Uterine smooth muscle cell (primary cell): ENCODE data around the gene ROPN1B. TPM values are rescaled to one million over a fixed set of nuclear protein-coding genes. Genes with fewer than 3 reads are reported as not detected.

Experiments used
- total RNA-seq: library from RNA; depleted of rRNA; stranded (reverse); fragments of >200 nt; gene quantifications from 2 replicates; pipeline ENCODE4 v1.2.3, GENCODE V29; 2014

ROPN1B gene
- total RNA-seq, result not detected in 2 replicates

DNA sequence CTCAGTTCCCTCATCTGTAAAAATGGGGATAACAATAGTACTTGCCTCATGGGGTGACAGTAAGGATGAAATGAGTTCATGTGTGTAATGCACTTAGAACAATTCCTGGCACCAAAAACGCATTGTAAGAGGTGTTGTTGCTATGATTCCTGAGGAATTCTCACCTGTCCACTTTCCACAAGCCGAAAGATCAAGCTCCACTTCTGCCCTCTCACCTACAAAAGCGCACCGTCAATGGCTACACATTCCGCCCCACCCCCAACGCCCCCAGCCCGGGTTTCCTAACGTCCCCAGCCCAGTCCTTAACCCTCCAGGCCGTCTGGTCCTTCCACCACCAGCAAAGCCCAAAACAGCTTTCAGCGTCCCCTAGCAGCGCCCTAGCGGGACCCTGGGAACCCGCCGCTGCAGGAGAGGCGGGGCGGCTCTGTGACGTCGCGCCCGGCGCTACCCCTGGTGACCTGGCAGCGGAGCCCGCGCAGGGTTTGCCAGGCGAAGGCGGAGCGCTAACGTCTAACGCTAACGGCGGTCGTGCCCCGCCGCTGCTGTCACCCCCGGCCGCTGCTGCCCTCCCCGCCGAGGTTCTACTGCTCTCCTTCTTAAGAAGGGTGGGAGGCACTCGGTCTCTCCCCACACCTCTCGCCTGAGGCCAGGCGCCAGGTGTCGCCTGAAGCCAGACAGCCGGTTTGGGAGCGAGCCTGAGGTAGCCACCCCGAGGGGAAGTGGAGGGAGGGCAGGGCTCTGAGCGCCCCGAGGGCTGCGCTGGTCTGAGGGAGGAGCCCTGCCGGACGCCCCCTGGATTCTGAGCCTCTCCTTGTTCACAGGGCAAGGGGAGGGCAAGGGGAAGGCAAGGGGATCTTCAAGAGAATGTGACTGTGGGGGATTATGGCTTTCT is at the start of gene ROPN1B:
Gene ROPN1B (plus strand): TSS at position 478 of the 892 bp plus-strand sequence. CDS start 2,877 bp downstream, outside the sequence.

Other genes starting within 250 kb of the ROPN1B start
- gene SLC41A3, start 114.9 kb downstream of the ROPN1B start, total RNA-seq, result 44.2 and 48.7 TPM in 2 replicates
- 0.25 TPM in 1 of 2 replicates, not detected in the other for gene ALDH1L1, start 211.4 kb downstream of the ROPN1B start, total RNA-seq